HCEC 1CT (cell line): Measurements from ENCODE around the gene CDK6.

ENCODE experiments used
- DNase-seq: peaks from one replicate; pipeline ENCODE4 v3.0.0-alpha.2; 2017

CDK6 gene

DNA sequence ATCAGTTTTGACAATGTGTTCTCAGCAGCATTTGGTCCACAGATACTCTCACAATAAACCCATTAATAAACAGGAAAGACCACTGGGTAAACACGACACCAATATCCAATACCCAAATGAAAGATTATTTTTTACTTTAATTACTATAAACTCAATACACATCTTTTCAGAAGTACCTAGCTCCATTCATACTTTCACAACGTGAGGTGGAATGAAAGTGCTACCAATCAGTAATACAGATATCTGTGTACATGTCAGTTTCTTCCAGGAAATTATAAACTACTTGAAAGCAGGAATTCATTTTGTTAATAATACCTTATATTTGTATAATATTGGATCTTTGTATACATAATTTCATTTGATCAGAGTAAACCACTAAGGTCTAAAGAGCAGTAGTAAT lies 11.9 kb downstream of the CDK6 start:
- no peak for DNase-seq

DNA sequence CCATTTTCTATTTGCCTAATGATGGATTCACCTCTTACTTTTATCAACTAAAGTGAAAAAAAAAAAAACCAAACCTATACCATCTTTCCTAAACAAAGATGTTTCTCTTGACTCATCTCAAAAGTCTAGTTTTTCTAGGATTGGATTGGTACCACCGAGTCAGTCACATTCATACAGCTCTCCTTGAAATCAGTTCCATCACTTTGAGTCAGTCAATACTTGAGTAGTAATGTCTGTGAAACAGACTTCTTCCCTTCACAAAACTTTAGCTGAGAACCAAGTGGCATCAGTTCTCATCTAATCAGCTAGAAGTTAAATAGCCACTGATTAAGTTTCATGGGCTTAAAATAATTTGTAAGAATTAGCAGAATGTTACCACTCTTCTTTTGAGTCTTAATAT lies 13.3 kb downstream of the CDK6 start:
- DNase-seq = no peak

DNA sequence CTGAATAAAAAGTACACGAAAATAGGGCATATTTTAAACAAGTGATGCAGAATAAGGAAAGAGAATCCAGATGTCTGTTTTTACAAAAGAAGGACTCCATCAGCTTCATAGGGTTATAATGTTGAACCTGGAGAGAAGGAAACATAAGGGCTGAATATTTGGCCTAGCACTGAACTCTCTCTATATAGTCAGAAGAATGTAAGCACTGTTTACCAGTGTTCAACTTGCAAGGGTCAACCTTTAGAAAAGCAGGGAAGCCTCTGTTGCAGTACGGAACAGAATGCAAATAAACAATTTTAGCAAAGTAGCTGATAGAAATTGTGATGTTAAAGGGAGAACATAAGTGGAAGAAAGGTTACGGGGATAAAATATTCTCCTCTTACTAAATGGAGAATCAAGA lies 16.2 kb downstream of the CDK6 start:
- DNase-seq = no peak

GRCh38 chr7:92817398-92817797 lies 19.0 kb downstream of the CDK6 start:
- no peak for DNase-seq

- DNase-seq = no peak
Observed at GRCh38 chr7:92815412-92815811, 21.0 kb downstream of the CDK6 start.

DNA sequence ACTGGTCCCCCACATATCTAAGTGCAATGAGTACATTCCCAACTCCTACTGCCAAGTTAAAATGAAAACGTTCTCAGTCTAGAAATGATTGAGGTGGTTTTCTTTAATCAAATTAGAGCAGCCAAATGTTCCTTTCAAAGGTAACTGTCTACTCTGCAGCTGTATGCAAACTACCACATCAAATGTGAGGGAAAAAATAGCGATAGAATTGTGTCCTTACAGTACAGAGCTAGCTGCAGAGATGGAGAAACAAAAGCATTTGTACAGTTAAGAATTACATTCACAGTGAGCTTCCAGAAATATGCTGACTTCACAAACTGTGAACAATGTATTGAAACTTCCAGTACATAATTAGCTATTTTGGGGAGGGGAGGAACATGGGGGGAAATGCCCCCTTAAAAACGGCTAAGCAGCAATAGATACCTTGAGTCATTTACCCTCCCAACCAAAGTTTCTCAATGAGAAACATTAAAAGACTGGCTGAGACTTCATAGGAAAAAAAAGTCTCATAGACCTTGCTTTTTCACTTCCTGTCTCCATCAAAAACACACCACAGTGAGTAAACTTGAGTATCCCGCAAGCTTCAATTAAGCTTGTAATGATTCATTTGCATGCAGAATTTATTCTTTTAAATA lies 22.9 kb downstream of the CDK6 start:
- no peak for DNase-seq

- DNase-seq = no peak
Observed at GRCh38 chr7:92811158-92811557, 25.2 kb downstream of the CDK6 start.

DNA sequence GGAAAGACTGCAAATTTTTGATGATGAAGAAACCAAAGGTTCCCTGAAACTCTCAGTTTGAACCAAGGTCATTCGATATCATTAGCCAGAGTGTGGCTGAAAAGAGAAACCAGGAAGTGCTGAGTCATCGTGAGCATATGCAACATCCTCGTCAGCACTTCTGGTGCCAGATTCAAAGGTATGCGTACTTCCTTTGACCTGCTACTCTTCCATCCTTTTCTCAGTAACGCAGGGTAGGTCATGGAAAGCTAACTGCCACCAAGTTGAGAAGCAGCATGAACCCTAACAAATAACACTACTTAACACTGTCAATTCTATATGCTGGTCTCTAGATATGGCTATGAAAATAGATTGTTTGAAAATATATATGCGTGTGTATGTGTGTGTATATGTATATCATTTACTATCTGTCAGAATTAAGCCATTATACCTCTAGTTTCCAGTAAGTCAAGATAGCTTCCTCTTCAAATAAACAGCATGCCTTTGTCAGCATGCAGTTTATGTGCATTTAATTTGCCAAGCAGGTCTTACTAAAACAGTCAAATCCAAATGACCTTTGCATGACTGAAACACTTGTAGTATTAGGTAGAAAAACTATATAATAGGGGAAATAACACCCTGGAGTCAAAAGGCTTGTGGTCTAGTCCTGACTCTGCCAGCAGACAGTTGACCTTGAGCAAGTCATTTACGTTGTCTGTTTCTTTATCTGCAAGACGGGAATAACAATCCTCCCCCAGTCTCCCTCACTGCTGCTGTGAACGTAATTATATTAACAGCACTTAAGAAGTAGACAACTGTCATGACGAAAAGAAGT lies 26.4 kb downstream of the CDK6 start:
- peak; percentile 92 for DNase-seq

DNA sequence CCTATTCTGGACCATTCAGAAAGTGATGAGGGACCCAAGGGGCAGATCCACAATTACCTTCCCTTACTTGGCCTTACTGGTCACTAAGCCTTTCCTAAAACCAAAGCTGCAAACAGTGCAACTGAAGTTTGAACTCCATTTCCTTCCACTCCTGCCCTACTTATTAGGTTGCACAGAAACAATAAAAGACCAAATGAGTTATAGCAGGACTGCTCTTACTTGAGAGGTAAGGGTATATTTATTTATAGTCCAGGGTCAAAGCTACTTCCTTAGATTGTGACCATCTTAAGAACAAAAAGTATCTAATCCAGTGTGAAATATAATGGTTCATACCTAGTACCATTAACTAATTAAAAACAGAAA lies 27.0 kb downstream of the CDK6 start:
- no peak for DNase-seq

GRCh38 chr7:92808635-92809034 lies 27.7 kb downstream of the CDK6 start:
- no peak for DNase-seq

DNA sequence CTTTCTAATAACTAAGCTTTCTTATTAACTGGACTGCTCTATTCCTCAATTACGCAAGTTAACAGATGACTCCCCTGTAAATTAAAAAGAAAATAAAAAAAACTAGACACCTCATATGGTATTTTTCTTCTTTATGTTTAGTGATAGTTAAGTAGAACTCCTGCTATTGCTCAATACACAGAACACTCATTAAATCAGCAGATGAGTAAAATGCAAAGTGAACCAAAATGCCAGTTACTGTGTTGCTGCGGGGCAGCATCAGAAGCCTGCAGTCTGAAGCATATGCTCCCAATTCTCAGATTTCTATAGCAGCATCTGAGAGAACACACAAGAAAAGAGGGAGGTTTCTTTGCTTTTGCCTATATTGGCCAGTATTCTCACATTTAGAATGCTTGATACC lies 28.4 kb downstream of the CDK6 start:
- DNase-seq = peak; percentile 47

DNA sequence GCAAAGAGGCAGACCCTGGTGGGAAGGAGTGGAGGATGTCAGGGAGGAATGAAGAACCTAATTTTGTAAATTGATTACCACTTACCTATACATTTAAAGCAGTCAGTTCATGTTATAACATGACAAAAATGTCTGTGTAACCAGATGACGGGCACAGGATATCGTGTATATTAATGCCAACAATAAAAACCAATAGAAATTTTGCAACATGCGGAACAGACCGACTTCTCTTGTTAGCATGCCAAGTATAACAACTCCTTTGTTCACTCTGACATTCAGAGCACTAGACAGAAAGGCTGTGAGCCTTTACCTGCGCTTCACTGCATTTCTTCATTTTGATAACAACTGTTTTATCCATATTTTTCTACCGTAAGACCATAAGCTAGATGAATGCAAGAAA lies 29.9 kb downstream of the CDK6 start:
- DNase-seq = no peak

GRCh38 chr7:92802406-92802805 lies 34.0 kb downstream of the CDK6 start:
- DNase-seq = no peak

- no peak for DNase-seq
Observed at GRCh38 chr7:92799446-92800211, 36.7 kb downstream of the CDK6 start.

DNA sequence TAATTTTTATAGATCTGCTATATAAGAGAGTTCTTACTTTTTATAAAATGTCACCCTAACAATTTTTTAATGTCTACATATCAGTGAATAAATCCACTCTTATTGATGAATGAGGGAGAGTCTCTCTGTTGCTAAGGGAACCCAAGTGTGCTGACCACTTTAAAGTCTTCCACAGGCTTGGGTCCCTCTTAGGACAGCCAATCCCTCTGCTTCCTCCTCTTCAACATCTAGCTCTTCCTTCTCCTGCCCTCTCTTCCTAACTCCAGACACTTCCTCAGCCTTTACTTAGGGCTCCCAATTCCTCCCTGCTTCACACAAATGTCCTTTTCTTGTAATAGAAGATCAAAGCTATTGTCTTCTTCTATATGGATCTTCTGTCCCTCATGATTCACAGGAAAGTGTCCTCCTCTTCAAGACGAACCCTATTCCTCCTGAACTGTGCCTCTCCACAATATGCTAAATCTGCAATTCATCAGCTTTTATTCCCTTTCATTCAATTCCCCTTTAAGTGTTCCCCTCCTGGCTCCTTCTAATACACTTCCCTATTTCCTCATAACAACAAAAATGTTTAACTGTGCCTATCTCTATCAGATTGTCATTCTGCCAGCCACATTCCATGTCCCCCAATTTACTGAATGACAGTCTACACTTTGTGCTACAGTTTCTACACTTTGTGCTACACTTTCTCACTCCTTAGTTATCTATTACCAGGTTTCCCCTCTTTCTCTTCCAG lies 37.7 kb downstream of the CDK6 start:
- DNase-seq = no peak

GRCh38 chr7:92797693-92798092 lies 38.7 kb downstream of the CDK6 start:
- DNase-seq = no peak

DNA sequence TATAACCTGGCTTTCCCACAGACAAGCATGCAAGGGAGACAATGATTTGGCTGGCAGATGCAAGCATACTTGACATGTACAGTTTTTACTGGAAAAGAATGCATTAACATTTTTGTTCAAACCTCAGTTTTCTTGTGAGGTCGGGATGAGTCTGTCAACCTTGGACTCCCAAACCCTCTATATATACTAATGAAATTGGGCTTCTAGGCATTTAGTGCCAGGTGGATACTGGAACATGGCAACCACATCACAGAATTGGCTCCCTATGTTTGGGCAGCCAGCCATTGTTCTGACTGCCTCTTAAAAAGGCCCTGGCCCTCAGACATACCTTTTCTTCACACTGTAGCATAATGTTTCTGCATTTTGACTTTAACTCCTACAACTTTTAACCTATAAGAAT lies 39.1 kb downstream of the CDK6 start:
- DNase-seq = no peak

GRCh38 chr7:92794831-92795230 lies 41.5 kb downstream of the CDK6 start:
- DNase-seq = no peak

DNA sequence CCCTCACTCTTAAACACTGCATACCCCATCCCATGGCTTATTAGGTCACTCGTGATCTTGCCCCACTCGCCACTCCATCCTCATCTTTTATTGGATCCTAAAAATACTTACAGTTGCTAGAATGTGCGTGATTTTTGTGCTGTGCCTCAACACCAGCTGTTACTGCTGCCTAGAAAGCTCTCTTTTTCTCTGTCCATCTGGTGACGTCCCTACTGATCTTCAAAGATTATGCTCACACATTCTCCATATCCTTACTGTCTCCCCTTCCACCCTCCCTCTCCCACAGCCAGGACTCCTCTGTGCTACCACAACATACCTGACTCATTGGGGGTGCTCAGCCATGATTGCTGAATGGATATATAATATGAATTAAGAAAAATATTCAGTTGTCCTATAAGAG lies 42.0 kb downstream of the CDK6 start:
- no peak for DNase-seq

DNA sequence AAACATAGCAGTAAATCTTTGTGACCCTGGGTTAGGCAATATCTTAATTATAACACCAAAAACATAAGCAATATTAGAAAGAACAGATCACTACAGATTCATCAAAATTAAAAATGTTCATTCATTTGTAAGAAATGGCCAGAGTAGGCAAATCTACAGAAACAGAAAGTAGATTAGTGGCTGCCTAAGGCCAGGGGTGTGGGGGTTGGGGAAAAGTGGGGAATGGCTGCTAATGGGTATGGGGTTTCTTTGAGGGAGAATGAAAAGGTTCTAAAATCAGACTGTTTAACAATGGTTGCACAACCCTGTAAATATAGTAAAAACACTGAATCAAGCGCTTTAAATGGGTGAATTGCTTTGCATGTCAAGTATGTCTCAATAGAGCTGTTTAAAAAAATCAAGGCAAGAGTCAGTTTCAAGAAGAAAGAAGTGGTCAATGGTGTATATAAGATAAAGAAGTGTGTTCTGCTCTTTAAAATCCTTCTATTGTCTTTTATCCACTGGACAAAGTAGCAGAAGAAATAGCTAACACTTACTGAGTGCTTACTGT lies 42.6 kb downstream of the CDK6 start:
- no peak for DNase-seq

- DNase-seq = peak; percentile 77
Observed at GRCh38 chr7:92790992-92791391, 45.4 kb downstream of the CDK6 start.

GRCh38 chr7:92788559-92789183 lies 47.7 kb downstream of the CDK6 start:
- DNase-seq = no peak

GRCh38 chr7:92785923-92786322 lies 50.5 kb downstream of the CDK6 start:
- no peak for DNase-seq
